ENCODE measurements around the gene YDJC.

DNA sequence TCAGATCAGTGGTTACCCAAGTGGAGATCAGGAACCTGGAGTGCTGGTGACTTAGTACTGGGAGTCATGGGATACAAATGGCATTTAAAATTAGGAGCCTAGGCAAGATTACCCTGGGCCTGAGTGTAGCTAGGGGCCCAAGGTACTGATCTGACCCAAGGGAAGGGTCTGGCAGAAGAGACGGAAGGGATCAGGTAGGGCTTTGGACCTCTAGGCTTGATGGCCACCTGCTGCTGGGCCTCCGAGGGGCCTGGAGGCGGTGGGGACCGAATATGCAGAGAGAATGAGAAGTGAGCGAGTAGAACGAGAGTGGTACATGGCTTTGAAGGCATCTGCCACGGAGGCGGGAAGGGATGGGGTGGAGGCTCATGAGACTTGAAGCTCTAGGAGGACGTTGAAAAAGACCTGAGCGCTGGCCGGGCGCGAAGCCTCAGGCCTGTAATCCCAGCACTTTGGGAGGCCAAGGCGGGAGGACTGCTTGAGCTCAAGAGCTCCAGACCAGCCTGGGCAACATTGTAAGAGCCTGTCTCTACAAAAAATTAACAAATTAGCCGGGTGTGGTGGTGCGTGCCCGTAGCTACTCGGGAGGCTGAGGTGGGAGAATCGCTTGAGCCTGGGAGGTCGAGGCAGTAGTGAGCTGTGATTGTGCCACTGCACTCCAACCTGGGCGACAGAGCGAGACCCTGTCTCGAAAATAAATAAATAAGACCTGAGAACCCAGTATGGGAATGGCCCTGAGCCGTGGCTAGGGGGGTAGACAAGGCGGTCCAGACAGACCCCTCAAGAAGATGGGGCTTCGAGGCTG is 35.4 kb upstream of the YDJC start:
- TF ChIP-seq, protein P1, sequence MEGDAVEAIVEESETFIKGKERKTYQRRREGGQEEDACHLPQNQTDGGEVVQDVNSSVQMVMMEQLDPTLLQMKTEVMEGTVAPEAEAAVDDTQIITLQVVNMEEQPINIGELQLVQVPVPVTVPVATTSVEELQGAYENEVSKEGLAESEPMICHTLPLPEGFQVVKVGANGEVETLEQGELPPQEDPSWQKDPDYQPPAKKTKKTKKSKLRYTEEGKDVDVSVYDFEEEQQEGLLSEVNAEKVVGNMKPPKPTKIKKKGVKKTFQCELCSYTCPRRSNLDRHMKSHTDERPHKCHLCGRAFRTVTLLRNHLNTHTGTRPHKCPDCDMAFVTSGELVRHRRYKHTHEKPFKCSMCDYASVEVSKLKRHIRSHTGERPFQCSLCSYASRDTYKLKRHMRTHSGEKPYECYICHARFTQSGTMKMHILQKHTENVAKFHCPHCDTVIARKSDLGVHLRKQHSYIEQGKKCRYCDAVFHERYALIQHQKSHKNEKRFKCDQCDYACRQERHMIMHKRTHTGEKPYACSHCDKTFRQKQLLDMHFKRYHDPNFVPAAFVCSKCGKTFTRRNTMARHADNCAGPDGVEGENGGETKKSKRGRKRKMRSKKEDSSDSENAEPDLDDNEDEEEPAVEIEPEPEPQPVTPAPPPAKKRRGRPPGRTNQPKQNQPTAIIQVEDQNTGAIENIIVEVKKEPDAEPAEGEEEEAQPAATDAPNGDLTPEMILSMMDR (IDR thresholded peaks at IDR 0.05), result no peak
- no peak for TF ChIP-seq POLR2A (IDR thresholded peaks at IDR 0.05)
